Neuron (in vitro differentiated cells): Measurements from ENCODE around the gene RBFOX1.

Experiments
- H2AFZ ChIP-seq: one replicate; pipeline ENCODE4 v1.6.1; 2013; ENCODE audit warnings: low read depth, mild to moderate bottlenecking, inconsistent platforms, low read length, moderate library complexity
- H3K27me3 ChIP-seq: one replicate; pipeline ENCODE4 v1.6.1; 2013; ENCODE audit warnings: low read length; ENCODE audit not compliant: insufficient read depth
- H3K36me3 ChIP-seq: one replicate; pipeline ENCODE4 v1.6.1; 2013; ENCODE audit warnings: low read length; ENCODE audit not compliant: insufficient read depth
- H3K4me1 ChIP-seq: one replicate; pipeline ENCODE4 v1.6.1; 2013; ENCODE audit warnings: low read length; ENCODE audit not compliant: insufficient read depth
- H3K4me3 ChIP-seq: 2 replicates; pipeline ENCODE4 v1.5.1; 2013; ENCODE audit warnings: mild to moderate bottlenecking, low read length, moderate library complexity
- H3K9me3 ChIP-seq: one replicate; pipeline ENCODE4 v1.6.1; 2013; ENCODE audit warnings: low read length

Gene RBFOX1

GRCh38 chr16:7391694-7392093, 59.0 kb downstream of the RBFOX1 start:
- Histone ChIP-seq H3K27me3 (no peaks in the 10 kb centered on the region), H3K4me3 (no peak overlapping the region), H3K4me1 (no peaks in the 10 kb centered on the region), H3K9me3 (no peaks in the 10 kb centered on the region), H2AFZ (no peak overlapping the region), H3K36me3 (no peaks in the 10 kb centered on the region)

DNA sequence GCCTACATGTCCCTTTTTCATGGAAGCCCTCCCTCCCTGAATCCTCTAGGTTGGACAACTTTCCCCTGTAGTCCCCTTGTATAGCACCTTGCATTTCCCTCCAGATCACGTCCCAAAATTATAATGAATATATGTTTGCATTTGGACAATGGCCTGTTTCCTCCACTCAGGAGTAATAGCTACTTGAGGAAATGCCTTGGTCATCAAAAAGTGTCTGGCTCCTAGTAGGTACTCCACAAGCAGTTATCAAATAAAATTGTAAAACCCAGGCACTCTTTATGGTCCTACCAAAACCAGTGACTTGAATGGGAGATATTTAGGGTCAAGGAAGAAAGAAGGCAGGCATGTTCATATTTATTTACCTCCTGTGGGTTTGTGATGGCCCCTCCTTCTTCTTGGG, 59.6 kb downstream of the RBFOX1 start:
- Histone ChIP-seq H2AFZ (no peak overlapping the region), H3K27me3 (no peaks in the 10 kb centered on the region), H3K36me3 (no peaks in the 10 kb centered on the region), H3K9me3 (no peaks in the 10 kb centered on the region), H3K4me3 (no peak overlapping the region), H3K4me1 (no peaks in the 10 kb centered on the region)

GRCh38 chr16:7393680-7394079, 61.0 kb downstream of the RBFOX1 start:
- Histone ChIP-seq H3K9me3 (no peaks in the 10 kb centered on the region), H3K27me3 (no peaks in the 10 kb centered on the region), H3K36me3 (no peaks in the 10 kb centered on the region), H3K4me1 (no peaks in the 10 kb centered on the region), H2AFZ (no peak overlapping the region), H3K4me3 (no peak overlapping the region)

DNA sequence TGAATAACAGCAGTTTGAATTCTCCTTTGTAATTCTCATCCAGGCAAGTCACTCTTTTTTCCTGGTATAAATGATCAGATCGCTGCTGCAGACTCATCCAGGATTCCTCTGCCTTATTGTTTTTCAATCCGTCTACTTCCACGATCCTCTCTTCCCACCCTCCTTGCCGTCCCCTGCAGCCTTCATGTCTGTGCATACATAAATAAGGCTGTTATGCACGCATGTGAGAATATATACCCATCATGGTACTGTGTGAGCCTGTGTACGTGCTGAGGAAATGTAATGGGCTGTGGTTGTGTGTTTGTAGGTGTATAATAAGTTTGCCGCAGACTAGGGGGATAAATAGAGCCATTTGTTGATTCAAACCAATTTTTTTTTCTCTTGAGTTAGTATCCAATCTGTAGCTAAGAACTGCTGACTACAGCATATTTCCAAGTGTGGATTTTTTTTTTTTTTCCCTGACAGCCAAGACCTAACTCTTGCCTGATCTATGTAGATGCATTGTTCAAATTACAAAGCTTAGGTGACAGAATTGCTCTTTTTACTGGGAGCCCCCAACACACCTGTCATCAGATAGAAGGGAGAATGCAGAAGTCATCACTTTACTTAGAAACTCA, 62.2 kb downstream of the RBFOX1 start:
- H3K9me3 ChIP-seq: no peaks in the 10 kb centered on the region
- no peaks in the 10 kb centered on the region for H3K36me3 ChIP-seq
- no peak overlapping the region for H2AFZ ChIP-seq
- H3K27me3 ChIP-seq: no peaks in the 10 kb centered on the region
- no peak overlapping the region for H3K4me3 ChIP-seq
- no peaks in the 10 kb centered on the region for H3K4me1 ChIP-seq

GRCh38 chr16:7397901-7398300, 65.3 kb downstream of the RBFOX1 start:
- Histone ChIP-seq H3K9me3 (no peaks in the 10 kb centered on the region), H3K36me3 (no peaks in the 10 kb centered on the region), H3K27me3 (no peaks in the 10 kb centered on the region), H3K4me3 (no peak overlapping the region), H2AFZ (no peak overlapping the region), H3K4me1 (no peaks in the 10 kb centered on the region)

- no peak overlapping the region for H3K4me3 ChIP-seq
- no peaks in the 10 kb centered on the region for H3K4me1 ChIP-seq
- H3K27me3 ChIP-seq: no peaks in the 10 kb centered on the region
- H3K36me3 ChIP-seq: no peaks in the 10 kb centered on the region
- no peak overlapping the region for H2AFZ ChIP-seq
- no peaks in the 10 kb centered on the region for H3K9me3 ChIP-seq
These were observed 65.9 kb downstream of the RBFOX1 start for GRCh38 chr16:7398536-7398935.

DNA sequence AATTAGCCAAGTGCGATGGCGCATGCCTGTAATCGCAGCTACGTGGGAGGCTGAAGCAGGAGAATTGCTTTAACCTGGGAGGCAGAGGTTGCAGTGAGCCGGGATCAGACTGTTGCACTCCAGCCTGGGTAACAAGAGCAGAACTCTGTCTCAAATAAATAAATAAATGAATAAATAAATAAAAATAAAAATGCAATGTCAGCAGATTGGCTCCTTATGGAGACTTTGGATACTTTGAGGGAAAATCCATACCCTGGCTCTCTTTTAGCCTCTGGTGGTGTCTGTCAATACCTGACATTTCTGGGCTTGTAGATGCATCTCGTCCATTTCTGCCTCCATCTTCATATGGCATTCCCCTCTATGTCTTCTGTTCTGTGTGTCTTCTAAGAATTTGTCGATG, 66.7 kb downstream of the RBFOX1 start:
- Histone ChIP-seq H3K36me3 (no peaks in the 10 kb centered on the region), H3K9me3 (no peaks in the 10 kb centered on the region), H3K4me3 (no peak overlapping the region), H3K4me1 (no peaks in the 10 kb centered on the region), H2AFZ (no peak overlapping the region), H3K27me3 (no peaks in the 10 kb centered on the region)

- Histone ChIP-seq H3K36me3 (no peaks in the 10 kb centered on the region), H2AFZ (no peak overlapping the region), H3K4me3 (no peak overlapping the region), H3K27me3 (peaks cover 2% of the 10 kb centered on the region), H3K4me1 (no peaks in the 10 kb centered on the region), H3K9me3 (no peaks in the 10 kb centered on the region)
These were observed 67.7 kb downstream of the RBFOX1 start for GRCh38 chr16:7400117-7400890.

DNA sequence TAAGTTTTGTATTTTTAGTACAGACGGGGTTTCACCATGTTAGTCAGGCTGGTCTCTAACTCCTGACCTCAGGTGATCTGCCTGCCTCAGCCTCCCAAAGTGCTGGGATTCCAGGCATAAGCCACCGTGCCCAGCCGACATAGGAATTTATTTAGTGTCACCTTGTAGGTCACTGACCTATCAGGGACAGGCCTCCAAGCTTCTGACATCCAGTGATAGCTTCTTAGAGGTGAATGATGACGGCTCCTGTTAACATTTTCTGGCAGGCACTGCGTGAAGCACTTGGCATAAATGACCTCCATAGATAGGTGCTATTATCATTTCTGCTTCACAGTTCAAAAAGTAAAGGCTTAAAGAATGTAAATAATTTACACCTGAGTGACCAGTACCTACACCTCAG, 71.6 kb downstream of the RBFOX1 start:
- H3K4me1 ChIP-seq: no peaks in the 10 kb centered on the region
- H2AFZ ChIP-seq: no peak overlapping the region
- no peaks in the 10 kb centered on the region for H3K36me3 ChIP-seq
- H3K9me3 ChIP-seq: no peaks in the 10 kb centered on the region
- H3K27me3 ChIP-seq: peaks cover 3% of the 10 kb centered on the region
- no peak overlapping the region for H3K4me3 ChIP-seq

GRCh38 chr16:7405166-7405565, 72.5 kb downstream of the RBFOX1 start:
- Histone ChIP-seq H3K27me3 (peaks cover 3% of the 10 kb centered on the region), H3K36me3 (no peaks in the 10 kb centered on the region), H3K4me3 (no peak overlapping the region)

DNA sequence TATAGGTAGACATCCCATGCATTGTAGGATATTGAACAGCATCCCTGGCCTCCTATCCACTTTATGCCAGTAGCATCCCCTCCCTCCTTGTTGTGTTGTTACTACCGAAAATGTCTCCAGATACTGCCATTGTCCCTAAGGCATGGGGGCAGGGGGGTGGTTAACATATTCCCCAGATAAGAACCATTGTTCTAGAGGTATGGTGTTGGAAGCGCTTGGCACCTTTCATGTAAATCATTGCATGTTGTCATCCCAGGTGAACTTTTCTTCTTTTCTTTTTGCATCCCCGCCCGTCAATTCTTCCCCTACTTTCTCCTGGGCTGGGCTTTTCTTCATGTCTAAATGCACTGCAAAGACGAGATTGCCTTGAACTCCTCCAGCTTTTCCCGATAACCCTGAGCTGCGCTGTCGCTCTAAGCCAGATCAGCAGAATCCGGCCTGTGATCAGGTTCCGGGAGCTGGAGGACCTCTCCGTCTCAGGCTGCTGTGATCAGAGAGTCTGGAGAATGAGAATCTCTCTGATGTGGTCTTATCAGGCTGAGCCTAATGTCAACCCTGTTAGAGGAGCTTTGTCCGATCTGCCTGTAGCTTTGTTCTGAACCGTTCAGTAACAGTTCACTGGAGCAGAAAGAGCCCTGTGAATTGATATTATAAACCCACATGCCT, 76.2 kb downstream of the RBFOX1 start:
- Histone ChIP-seq H3K36me3 (no peaks in the 10 kb centered on the region), H3K4me1 (no peaks in the 10 kb centered on the region), H2AFZ (no peak overlapping the region), H3K4me3 (no peak overlapping the region), H3K27me3 (peaks cover 3% of the 10 kb centered on the region), H3K9me3 (no peaks in the 10 kb centered on the region)

More at GRCh38 chr16:7405166-7405565, 72.5 kb downstream of the RBFOX1 start:
- H3K4me1 ChIP-seq: no peaks in the 10 kb centered on the region
- no peak overlapping the region for H2AFZ ChIP-seq
- H3K9me3 ChIP-seq: no peaks in the 10 kb centered on the region

DNA sequence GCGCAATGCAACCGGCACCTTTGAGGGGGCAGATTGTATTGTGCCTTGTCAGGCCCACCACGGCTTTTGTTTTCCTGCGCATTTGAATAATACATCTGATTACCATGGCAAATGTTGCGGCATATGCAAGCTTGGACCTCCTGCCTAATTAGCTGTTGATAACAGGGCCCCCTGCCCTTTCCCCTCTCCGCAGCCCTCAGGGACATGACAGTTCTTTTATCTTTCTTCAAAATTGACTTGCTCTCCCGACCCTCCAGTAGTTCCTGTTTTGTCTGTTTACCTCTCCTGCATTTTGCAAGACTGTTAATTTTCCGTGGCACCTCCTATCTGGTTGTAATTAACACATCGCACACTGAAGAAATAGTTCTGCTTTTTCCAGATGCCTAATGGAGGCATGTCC, 86.8 kb downstream of the RBFOX1 start:
- Histone ChIP-seq H3K4me3 (no peak overlapping the region), H2AFZ (no peak overlapping the region), H3K27me3 (peaks cover 7% of the 10 kb centered on the region), H3K4me1 (no peaks in the 10 kb centered on the region), H3K9me3 (no peaks in the 10 kb centered on the region), H3K36me3 (no peaks in the 10 kb centered on the region)

- H3K9me3 ChIP-seq: no peaks in the 10 kb centered on the region
- no peaks in the 10 kb centered on the region for H3K4me1 ChIP-seq
- peaks cover 7% of the 10 kb centered on the region for H3K27me3 ChIP-seq
- H2AFZ ChIP-seq: no peak overlapping the region
- no peak overlapping the region for H3K4me3 ChIP-seq
- H3K36me3 ChIP-seq: no peaks in the 10 kb centered on the region
These were observed 87.4 kb downstream of the RBFOX1 start for GRCh38 chr16:7420079-7420478.
